T-helper 1 cell treated with Interleukin-12 subunit alpha and Interleukin-12 subunit beta and Interleukin-4 antibody, amounts not matched to agents 30 μg/mL and 1 μg/mL, for 36 hours (primary cell): ENCODE results near the gene GTF2H2.
"Not testable (repeated sequence)": the region's sequence is repeated elsewhere in the genome, so short reads cannot be mapped to it uniquely, and the experiment has no call there.

Experiments
- H3K27ac Mint-ChIP-seq: one replicate; pipeline ENCODE4 v1.8.0; 2021; ENCODE audit warnings: mild to moderate bottlenecking, mixed read lengths
- H3K27me3 Mint-ChIP-seq: one replicate; pipeline ENCODE4 v1.8.0; 2021; ENCODE audit warnings: low read depth, mixed read lengths
- H3K36me3 Mint-ChIP-seq: one replicate; pipeline ENCODE4 v1.8.0; 2021; ENCODE audit warnings: low read depth, mixed read lengths
- H3K4me1 Mint-ChIP-seq: one replicate; pipeline ENCODE4 v1.8.0; 2021; ENCODE audit warnings: low read depth, mixed read lengths
- H3K4me3 Mint-ChIP-seq: one replicate; pipeline ENCODE4 v1.8.0; 2021; ENCODE audit warnings: mild to moderate bottlenecking, moderate library complexity, mixed read lengths
- H3K9me3 Mint-ChIP-seq: one replicate; pipeline ENCODE4 v1.8.0; 2021; ENCODE audit warnings: mixed read lengths

The GTF2H2 gene

GRCh38 chr5:71067262-71067928 lies at the start of gene GTF2H2:
GTF2H2 (minus strand) TSS chr5:71067676; CDS start chr5:71062763, 4,913 bp downstream.
- not testable (repeated sequence) for H3K4me1 Mint-ChIP-seq, H3K4me3 Mint-ChIP-seq, H3K9me3 Mint-ChIP-seq

GRCh38 chr5:71109730-71110275 lies 42.3 kb upstream of the GTF2H2 start:
- H3K27me3 Mint-ChIP-seq, H3K27ac Mint-ChIP-seq, H3K4me3 Mint-ChIP-seq, H3K36me3 Mint-ChIP-seq, H3K4me1 Mint-ChIP-seq, H3K9me3 Mint-ChIP-seq: not testable (repeated sequence)

More at GRCh38 chr5:71067262-71067928, at the start of gene GTF2H2:
- H3K36me3 Mint-ChIP-seq, H3K27ac Mint-ChIP-seq, H3K27me3 Mint-ChIP-seq: not testable (repeated sequence)

GRCh38 chr5:71099996-71100395 lies 32.5 kb upstream of the GTF2H2 start:
- not testable (repeated sequence) for H3K27me3 Mint-ChIP-seq, H3K9me3 Mint-ChIP-seq, H3K27ac Mint-ChIP-seq, H3K4me3 Mint-ChIP-seq, H3K36me3 Mint-ChIP-seq, H3K4me1 Mint-ChIP-seq

DNA sequence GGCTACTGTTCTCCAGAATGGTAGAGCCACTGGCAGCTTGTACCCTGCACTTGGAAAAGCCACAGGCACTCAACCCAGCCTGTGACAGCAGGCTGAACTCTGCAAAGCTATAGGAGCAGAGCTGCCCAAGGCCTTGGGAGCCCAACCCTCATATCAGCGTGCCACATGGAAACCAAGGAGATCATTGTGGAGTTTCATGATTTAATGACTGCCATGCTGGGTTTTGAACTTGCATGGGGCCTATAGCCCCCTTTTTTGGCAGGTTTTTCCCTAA lies 30.4 kb upstream of the GTF2H2 start:
- not testable (repeated sequence) for H3K4me3 Mint-ChIP-seq, H3K27ac Mint-ChIP-seq, H3K36me3 Mint-ChIP-seq, H3K9me3 Mint-ChIP-seq, H3K27me3 Mint-ChIP-seq, H3K4me1 Mint-ChIP-seq

GRCh38 chr5:71097173-71097929 lies 29.9 kb upstream of the GTF2H2 start:
- not testable (repeated sequence) for H3K4me1 Mint-ChIP-seq, H3K4me3 Mint-ChIP-seq, H3K27ac Mint-ChIP-seq, H3K9me3 Mint-ChIP-seq, H3K36me3 Mint-ChIP-seq, H3K27me3 Mint-ChIP-seq

GRCh38 chr5:71089773-71090172 lies 22.3 kb upstream of the GTF2H2 start:
- not testable (repeated sequence) for H3K4me3 Mint-ChIP-seq, H3K36me3 Mint-ChIP-seq, H3K9me3 Mint-ChIP-seq, H3K27me3 Mint-ChIP-seq, H3K4me1 Mint-ChIP-seq, H3K27ac Mint-ChIP-seq

DNA sequence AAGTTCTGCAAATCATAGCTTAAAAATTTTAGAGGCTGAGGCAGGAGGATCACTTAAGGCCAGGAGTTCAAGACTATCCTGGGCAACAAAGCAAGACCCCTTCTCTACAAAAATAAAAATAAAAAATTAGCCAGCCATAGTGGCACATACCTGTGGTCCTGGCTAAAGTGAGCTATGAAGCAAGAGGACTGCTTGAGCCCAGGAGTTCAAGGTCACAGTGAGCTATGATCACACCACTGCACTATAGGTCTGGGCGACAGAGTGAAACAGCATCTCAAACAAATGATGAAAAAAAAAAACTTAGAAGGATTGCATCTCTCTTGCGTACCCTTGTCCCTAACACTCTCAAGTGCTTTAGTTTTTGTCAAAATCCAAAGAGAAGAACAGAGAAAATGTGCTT lies 21.3 kb upstream of the GTF2H2 start:
- not testable (repeated sequence) for H3K27me3 Mint-ChIP-seq, H3K4me3 Mint-ChIP-seq, H3K27ac Mint-ChIP-seq, H3K36me3 Mint-ChIP-seq, H3K9me3 Mint-ChIP-seq, H3K4me1 Mint-ChIP-seq

DNA sequence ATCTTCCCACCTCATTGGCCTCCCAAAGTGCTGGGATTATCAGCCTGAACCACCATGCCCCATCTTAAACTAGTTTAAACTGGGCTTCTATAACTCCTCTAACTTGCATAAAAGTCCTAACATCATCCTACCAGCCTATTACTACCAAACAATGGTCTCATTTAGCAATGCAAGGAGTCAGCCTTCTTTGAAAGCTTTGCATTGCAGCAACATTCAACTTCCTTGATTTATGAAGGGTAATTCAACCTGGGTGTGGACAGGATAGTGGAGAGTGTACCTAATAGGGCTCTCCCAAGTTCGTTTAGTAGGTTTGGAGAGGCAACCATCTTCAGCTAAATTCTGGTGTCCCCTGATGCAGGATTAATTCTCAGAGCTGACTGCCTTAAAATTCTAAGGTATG lies 18.7 kb upstream of the GTF2H2 start:
- not testable (repeated sequence) for H3K9me3 Mint-ChIP-seq, H3K4me1 Mint-ChIP-seq, H3K27ac Mint-ChIP-seq, H3K4me3 Mint-ChIP-seq, H3K27me3 Mint-ChIP-seq, H3K36me3 Mint-ChIP-seq

DNA sequence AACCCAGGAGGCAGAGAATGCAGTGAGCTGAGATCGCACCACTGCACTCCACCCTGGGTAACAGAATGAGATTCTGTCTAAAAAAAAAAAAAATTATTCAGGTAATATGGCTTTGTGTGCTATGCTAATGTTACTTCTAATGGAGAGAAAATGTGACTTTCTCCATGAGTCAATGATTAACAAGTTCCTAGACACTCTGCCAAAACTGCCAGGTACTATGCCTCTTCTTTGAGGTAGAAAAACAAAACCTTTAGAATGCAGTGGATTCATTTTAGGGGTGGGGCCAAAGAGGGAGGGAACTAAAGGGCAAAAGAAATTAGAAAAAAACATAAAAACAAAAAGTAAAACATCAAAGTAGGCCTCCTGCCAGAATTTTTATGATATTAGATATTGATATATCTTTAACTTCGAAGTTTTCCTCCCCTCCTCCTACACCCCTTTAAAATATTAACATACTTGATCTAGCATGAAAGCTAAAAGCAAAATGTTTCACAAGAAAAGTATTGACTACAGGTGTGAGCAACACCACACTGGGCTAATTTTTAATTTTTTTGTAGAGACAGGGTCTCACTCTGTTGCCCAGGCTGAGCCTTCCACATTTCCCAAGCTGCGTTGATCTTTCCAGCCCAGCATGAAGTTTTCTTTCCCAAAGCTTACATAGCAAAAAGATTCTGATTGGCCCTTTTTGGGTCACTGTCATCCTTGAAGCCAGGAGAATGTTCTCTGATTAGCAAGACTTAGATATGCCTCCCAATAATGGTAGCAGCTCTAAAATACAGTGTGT lies 17.0 kb upstream of the GTF2H2 start:
- not testable (repeated sequence) for H3K9me3 Mint-ChIP-seq, H3K4me3 Mint-ChIP-seq, H3K4me1 Mint-ChIP-seq, H3K36me3 Mint-ChIP-seq, H3K27ac Mint-ChIP-seq, H3K27me3 Mint-ChIP-seq

- not testable (repeated sequence) for H3K9me3 Mint-ChIP-seq, H3K27ac Mint-ChIP-seq, H3K27me3 Mint-ChIP-seq, H3K36me3 Mint-ChIP-seq, H3K4me3 Mint-ChIP-seq, H3K4me1 Mint-ChIP-seq
Observed at GRCh38 chr5:71082898-71083297, 15.4 kb upstream of the GTF2H2 start.

DNA sequence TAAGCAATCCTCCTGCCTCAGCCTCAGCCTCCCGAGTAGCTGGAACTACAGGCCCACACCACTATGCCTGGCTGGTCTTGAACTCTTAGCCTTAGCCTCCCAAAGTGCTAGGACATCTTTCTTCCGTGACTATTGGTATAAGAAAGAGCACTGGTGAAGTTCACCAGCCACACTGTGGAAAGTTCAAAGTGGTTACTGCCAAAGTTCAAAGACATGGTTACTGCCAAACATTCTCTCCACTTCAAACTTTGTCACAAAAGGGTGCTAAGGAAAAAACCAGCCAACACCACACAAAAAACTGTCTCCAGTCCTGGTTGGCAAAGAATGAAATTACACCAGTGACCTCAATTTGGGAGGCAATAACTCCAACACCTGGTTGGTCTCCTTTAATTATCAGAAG lies 14.9 kb upstream of the GTF2H2 start:
- H3K9me3 Mint-ChIP-seq, H3K4me1 Mint-ChIP-seq, H3K27me3 Mint-ChIP-seq, H3K4me3 Mint-ChIP-seq, H3K27ac Mint-ChIP-seq, H3K36me3 Mint-ChIP-seq: not testable (repeated sequence)

GRCh38 chr5:71061322-71061721 lies 6.2 kb downstream of the GTF2H2 start:
- not testable (repeated sequence) for H3K27ac Mint-ChIP-seq, H3K9me3 Mint-ChIP-seq, H3K27me3 Mint-ChIP-seq, H3K36me3 Mint-ChIP-seq, H3K4me3 Mint-ChIP-seq, H3K4me1 Mint-ChIP-seq

GRCh38 chr5:71059426-71059825 lies 8.1 kb downstream of the GTF2H2 start:
- not testable (repeated sequence) for H3K36me3 Mint-ChIP-seq, H3K27ac Mint-ChIP-seq, H3K4me1 Mint-ChIP-seq, H3K27me3 Mint-ChIP-seq, H3K4me3 Mint-ChIP-seq, H3K9me3 Mint-ChIP-seq

GRCh38 chr5:71044808-71045207 lies 22.7 kb downstream of the GTF2H2 start:
- not testable (repeated sequence) for H3K4me3 Mint-ChIP-seq, H3K4me1 Mint-ChIP-seq, H3K27ac Mint-ChIP-seq, H3K27me3 Mint-ChIP-seq, H3K9me3 Mint-ChIP-seq, H3K36me3 Mint-ChIP-seq

DNA sequence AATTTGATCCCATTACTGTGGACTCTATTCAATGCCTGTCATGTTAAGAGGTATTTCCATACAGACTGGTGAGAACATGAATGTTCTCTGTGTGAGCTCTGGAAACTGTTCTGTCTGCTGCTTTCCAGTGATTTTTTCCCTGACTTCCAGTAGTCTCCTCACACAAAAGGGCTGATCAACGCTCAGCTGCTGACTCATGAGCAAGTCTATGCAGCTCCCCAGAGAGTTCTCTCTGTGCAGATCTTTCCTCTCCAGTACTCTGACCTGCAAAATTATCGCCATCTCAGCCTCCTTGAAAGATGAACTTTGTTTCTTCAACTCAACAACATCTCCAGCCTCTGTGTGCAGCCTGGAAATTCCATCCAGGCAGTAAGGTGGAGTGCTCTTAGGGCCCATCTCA lies 23.3 kb downstream of the GTF2H2 start:
- H3K4me1 Mint-ChIP-seq, H3K27me3 Mint-ChIP-seq, H3K9me3 Mint-ChIP-seq, H3K27ac Mint-ChIP-seq, H3K4me3 Mint-ChIP-seq, H3K36me3 Mint-ChIP-seq: not testable (repeated sequence)
